NT2/D1 (cell line): Measurements from ENCODE around the gene PHLDA2.

ENCODE experiments used
- DNase-seq: peaks from one replicate; pipeline ENCODE4 v3.0.0-alpha.2; 2011; ENCODE audit warnings: low read depth, low spot score
- H3K27me3 ChIP-seq: 2 replicates; pipeline ENCODE4 v1.6.0; 2011; ENCODE audit warnings: mild to moderate bottlenecking; ENCODE audit not compliant: insufficient read length, insufficient read depth
- H3K36me3 ChIP-seq: 2 replicates; pipeline ENCODE4 v1.6.1; 2011; ENCODE audit warnings: mild to moderate bottlenecking, low read length, mixed read lengths; ENCODE audit not compliant: insufficient read depth, insufficient read length
- H3K4me1 ChIP-seq: 2 replicates; pipeline ENCODE4 v1.5.1; 2011; ENCODE audit not compliant: insufficient read depth, insufficient read length
- H3K4me3 ChIP-seq: 2 replicates; pipeline ENCODE4 v1.5.1; 2011; ENCODE audit warnings: low read depth; ENCODE audit not compliant: insufficient read length
- H3K9ac ChIP-seq: 2 replicates; pipeline ENCODE4 v1.6.0; 2011; ENCODE audit warnings: low read depth; ENCODE audit not compliant: insufficient read length
- H3K9me3 ChIP-seq: 2 replicates; pipeline ENCODE4 v1.5.1; 2011; ENCODE audit warnings: mild to moderate bottlenecking, low read length; ENCODE audit not compliant: insufficient read depth
- SUZ12 ChIP-seq: IDR thresholded peaks from 2 replicates; pipeline ENCODE4 v1.6.1; 2011; ENCODE audit not compliant: insufficient read length, insufficient read depth; ENCODE audit errors: extremely low read depth
- YY1 ChIP-seq: IDR thresholded peaks from 2 replicates; pipeline ENCODE4 v1.6.1; 2011; ENCODE audit not compliant: insufficient read length, insufficient read depth
- ZNF274 ChIP-seq: IDR thresholded peaks from 2 replicates; pipeline ENCODE4 v1.6.1; 2011; ENCODE audit warnings: mild to moderate bottlenecking, low read depth, low read length

PHLDA2 gene

DNA sequence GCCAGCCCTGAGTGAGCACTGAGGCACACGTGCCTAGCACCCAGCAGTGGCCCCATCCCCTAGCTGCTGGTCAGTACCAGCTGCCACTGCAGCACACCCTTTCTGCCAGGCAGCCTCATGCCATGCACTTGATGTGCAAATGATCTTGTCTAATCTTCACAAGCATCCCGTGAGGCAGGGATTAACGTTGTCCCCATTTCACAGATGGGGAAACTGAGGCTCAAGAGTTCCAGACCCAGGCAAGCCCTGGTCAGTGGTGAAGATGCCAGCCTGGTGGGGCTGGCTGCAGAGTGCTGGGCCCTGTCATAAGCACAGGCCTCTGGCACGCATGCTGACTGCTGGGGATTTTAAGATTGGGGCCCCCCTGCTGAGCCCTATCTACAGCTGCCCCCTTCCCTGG is 35.3 kb downstream of the PHLDA2 start:
- no peak for DNase-seq
- Histone ChIP-seq H3K4me1 (peaks cover 27% of the 10 kb centered on the region), H3K36me3 (no peaks in the 10 kb centered on the region), H3K9ac (no peak overlapping the region), H3K27me3 (peaks cover 36% of the 10 kb centered on the region), H3K9me3 (peaks cover 14% of the 10 kb centered on the region; the same call in 1 of the 2 replicates), H3K4me3 (no peak overlapping the region)
- TF ChIP-seq ZNF274 (no peak), YY1 (no peak), SUZ12 (no peak)

- H3K4me1 ChIP-seq: peaks cover 24% of the 10 kb centered on the region
These were observed 36.2 kb downstream of the PHLDA2 start for GRCh38 chr11:2892967-2893528.

DNA sequence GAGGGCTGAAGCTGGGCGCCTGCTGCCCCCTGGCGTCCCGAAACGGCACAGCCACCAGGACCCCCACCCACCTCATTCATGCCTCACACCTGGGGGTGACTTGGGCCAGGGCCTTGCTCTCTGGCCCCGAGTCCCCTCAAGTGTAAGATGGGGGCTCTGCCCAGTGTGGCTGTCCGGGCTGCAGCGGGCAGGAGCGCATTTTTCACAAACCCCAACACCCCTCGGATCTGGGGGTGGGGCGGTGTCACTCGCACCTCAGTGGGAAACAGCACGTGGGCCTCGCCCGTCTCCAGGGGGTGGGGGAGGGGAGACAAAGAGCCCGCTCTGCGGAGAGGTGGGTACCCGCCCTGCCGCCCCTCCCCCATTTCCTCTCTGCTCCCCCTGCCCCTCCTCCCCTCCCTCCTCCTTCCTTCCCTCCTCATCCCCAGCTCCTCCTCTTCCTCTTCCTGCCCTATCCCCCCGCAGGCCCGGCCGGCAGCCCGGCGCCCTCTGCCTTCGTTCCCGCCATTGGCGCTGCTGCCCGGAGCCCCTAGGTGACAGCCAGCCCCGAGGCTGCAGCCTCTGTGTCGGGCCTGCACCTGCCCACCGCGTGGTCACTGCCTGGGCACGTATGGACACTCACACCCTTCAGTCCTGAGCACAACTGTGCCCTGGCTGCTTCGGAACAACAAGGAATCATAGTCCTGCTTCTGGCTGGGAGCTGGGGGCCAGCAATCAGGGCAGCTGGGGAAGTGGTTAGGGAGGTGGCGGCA is 36.8 kb downstream of the PHLDA2 start:
- Histone ChIP-seq H3K9me3 (peaks cover 14% of the 10 kb centered on the region; the same call in 1 of the 2 replicates), H3K9ac (peak overlapping the region; percentile 74), H3K4me1 (peaks cover 26% of the 10 kb centered on the region), H3K4me3 (peak overlapping the region; percentile 24), H3K36me3 (no peaks in the 10 kb centered on the region), H3K27me3 (peaks cover 51% of the 10 kb centered on the region)
- TF ChIP-seq YY1 (no peak), ZNF274 (no peak), SUZ12 (no peak)
- no peak for DNase-seq

More at GRCh38 chr11:2892967-2893528, 36.2 kb downstream of the PHLDA2 start:
- Histone ChIP-seq H3K36me3 (no peaks in the 10 kb centered on the region), H3K4me3 (no peak overlapping the region), H3K27me3 (peaks cover 44% of the 10 kb centered on the region), H3K9ac (peak overlapping the region; percentile 14), H3K9me3 (peaks cover 14% of the 10 kb centered on the region; the same call in 1 of the 2 replicates)
- TF ChIP-seq SUZ12 (no peak), ZNF274 (no peak), YY1 (no peak)
- no peak for DNase-seq

DNA sequence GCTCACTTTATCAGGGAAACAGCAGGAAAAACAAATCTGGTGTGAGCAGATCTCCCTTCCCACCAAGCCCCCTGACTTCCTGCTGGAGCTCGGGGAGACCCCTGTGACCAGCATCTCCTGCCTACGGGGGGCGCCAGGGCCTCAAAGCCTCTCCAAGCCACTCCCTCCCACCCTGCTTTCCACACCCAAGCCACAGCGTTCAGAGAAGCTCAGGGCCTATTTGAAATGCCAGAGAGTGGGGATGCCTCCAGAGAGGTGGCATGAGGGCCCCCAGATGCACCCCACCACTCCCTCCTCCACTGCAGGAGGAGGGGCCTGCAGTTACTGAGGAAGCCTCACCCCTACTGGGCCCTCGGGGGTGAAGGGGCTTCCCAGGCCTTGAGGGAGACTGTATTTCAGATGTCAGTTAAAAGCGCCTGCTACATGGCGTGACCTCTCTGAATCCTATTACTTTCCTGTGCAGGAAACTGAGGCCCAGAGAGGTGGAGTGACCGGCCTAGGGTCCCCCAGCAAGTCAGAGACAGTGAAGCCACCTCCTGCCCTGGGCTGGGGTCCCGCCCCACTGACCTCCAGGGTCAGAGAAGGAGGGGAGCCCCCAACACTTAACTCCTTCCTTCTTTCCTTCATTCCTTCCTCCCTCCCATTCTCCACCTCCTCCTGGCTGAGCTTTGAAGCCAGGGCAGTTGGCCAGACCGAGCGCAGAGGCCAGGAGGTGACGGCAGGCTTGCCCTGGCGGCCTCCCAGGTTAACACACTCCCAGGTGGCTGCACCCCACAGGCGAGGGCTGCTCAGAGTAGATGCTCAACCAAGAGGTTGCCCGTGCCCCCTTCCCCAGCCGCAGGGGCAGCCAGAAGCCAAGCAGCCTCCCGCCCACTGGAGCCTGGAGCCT is 37.6 kb downstream of the PHLDA2 start:
- TF ChIP-seq ZNF274 (no peak), SUZ12 (no peak), YY1 (no peak)
- peak overlapping the region; percentile 74 for H3K9ac ChIP-seq
- no peaks in the 10 kb centered on the region for H3K36me3 ChIP-seq
- H3K9me3 ChIP-seq: peaks cover 14% of the 10 kb centered on the region; the same call in 1 of the 2 replicates
- peaks cover 34% of the 10 kb centered on the region for H3K4me1 ChIP-seq
- DNase-seq: no peak
- H3K27me3 ChIP-seq: peaks cover 57% of the 10 kb centered on the region
- peak overlapping the region; percentile 24 for H3K4me3 ChIP-seq

- Histone ChIP-seq H3K9me3 (peaks cover 10% of the 10 kb centered on the region; the same call in 1 of the 2 replicates), H3K36me3 (no peaks in the 10 kb centered on the region), H3K27me3 (peaks cover 54% of the 10 kb centered on the region), H3K4me1 (peaks cover 38% of the 10 kb centered on the region), H3K9ac (peak overlapping the region; percentile 74), H3K4me3 (no peak overlapping the region)
- no peak for DNase-seq
- no peak for TF ChIP-seq SUZ12
- no peak for TF ChIP-seq ZNF274
- TF ChIP-seq YY1: no peak
These were observed 38.5 kb downstream of the PHLDA2 start for GRCh38 chr11:2890466-2891294.
